NOMO-1 treated with DMSO at 0.1 percent for 48 hours (cell line): Measurements from ENCODE around the gene GPS2.

Experiments
- DNase-seq: peaks from one replicate; lab custom pipeline; 2025; ENCODE audit not compliant: unreplicated experiment; lab: John Stamatoyannopoulos, UW

Gene GPS2

DNA sequence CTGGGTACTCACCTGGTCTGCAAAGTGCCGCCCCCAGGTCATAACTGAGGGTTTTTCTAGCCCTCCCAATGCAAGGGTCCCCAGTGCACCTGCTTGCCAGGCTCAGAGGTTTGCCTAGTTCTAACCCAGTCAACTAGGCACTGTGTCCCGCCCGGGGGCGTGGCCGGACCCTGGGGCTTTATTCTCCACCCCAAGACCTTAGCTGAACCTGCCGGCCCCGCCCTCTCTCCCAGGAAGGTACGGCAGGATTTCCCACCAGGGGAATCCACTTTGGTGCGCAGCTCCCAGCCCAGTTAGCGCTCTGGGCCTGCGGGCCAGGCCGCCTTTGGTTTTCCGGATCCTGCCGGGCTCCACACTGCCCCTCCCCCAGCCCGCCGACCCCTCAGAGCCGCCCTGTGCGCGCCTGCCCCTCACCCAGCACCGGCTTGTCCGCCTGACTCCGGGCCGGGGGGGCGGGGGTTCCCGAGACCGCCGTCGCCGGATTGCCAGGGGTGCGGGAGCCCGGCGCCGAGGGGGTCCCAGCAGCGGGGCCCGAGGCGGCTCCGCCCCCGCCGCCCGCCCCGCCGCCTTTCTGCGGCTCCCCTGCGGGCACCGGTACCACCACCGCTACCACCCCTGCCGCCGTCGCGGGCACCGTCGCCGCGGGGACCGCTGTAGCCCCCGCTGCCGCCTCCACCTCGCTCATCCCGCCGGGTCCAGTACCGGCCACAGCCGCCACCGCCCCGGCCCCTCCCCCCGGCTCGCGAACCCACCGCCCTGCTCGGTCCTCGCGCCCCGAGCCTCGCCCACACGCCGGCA is 21.1 kb downstream of the GPS2 start:
- DNase-seq, result no peak

DNA sequence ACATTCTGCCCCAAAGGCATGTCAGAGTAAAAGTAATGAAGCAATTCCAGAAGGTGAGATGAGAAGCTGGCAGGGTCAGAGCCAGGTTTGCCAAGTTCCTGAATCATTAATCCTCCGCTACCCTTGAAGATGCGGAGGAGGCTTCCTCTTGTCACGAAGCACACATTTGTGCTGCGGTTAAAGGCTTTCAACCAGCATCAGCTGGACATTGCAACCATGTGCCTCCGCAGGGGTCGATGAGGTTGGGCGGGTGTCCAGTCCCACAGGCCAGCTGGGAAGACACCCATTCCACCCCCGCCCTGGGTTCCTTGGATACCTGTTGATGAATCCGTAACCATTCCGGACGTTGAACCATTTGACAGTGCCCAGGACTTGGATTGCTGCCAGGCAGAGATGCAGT is 22.0 kb downstream of the GPS2 start:
- no peak for DNase-seq

DNA sequence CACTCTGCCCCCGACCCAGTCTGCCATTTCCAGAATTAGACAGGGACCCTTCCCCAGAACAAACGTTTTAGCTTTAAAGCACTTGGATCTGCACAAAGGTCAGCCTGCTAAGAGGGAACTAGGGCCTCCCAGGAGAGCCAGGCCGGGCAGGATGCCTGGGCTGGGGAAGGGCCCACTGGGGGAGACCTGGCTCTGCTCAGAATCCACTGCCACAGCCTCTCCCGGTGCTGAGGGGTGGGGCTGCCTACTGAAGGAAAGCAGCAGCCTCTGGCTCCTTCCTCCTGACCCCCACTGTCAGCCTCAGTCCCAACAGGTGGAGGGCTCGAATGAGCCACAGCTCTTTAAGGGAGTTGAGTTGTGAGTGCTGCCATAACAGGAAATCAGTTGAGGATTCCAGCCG is 22.4 kb downstream of the GPS2 start:
- no peak for DNase-seq

DNA sequence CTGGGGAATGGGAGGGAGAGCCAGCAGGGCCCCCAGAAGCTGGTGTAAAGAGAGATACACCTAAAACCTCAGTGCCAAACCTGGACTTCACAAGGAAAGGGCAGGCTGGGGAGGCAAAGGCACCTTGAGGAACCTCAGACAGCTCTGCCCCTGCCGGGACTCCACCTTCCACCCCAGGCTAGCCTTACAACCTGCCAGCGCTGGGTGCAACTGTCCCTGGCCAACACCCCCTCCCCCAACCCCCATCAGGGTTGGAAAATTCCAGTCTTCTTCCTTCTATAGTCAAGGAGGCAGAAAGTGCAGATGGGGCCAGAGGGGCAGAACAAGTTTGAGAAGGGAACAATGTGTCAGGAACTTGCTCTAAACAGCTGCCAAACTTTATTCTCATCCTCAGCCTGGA is 23.0 kb downstream of the GPS2 start:
- no peak for DNase-seq

DNA sequence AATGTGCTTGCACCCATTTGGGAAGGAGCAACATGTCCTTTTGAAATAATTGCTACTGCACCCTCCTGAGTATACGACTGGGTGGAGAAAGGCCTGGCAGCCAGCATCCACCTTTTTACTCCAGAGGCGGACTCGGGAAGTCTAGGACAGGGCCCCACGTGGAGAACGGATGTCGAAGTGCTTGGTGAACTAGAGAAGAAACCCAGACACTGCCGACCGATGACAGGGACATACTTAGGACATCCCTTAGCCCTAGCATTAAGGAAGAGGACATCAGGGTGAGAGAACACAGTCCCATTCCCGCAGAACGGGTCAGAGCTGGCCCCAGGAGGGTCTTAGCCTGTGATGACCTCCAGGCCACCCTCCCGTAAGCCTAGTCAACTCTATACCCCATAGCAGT is 24.5 kb downstream of the GPS2 start:
- no peak for DNase-seq

DNA sequence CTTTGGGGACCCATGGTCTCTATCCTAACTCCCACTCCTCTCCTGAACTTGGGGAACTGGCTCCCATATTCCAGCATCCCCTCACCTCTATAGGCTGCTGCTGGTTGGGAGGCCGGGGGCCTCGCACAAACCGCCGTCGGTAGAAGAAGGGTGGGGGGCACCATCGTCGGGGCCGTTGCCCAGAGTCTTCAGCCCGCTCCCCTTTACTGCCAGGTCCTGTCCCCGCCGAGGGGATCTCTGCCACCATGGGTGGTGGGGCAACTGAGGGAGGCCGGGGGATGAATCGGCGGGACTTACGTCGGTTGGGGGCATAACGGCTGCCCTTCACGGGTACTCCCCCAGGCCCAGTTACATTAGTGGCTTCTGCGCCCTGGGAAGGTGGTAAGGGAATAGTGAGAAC is 25.0 kb downstream of the GPS2 start:
- no peak for DNase-seq

DNA sequence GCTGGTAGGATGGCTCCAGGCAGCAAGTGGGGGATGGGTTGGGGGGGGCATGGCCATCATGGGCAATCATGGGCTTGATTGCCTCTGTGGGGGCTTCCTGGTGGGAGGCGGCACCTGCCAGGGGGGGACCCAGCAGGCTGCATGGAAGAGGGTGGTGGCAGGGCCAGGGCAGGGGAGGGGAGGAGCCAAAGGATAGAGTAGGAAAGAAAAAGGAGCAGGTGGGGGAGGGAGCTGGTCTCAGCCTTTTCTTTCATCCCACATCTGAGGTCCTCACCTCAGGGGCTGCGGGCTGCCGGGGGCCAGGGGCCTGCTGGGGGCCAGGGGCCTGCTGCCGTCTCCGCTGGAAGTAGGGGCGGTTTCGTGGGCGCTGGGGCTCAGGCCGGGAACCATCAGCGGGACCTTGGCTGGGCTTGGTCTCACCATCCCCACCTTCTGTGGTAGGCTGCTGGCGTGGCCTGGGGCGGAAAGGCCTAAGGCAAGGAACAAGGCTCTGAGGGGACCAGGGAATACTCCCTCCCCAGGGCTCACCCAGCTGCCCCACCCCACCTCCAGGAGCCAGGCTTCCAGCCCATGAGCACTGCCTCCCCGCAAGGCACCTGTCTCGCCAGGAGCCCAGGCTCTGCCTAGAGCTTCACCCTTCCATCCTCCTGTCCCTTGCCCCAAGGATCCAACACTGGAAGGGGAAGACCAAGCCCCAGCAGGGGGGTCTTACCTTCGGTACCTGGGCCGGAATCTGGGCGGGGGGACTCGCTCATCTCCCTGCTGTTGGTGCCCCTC is 25.7 kb downstream of the GPS2 start:
- no peak for DNase-seq

DNA sequence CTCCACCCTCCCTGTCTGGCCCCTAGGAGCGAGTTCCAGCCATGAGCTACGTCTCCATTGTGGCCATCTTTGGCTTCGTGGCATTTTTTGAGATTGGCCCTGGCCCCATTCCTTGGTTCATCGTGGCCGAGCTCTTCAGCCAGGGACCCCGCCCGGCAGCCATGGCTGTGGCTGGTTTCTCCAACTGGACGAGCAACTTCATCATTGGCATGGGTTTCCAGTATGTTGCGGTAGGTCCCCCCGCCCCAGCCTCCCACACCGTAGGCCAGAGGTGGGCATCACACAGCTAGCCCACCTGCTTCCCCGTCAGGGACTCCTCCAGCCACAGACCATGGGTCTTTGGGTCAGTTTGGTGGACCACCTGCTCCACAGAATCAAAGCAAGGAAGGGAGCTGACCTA is 29.5 kb downstream of the GPS2 start:
- no peak for DNase-seq

DNA sequence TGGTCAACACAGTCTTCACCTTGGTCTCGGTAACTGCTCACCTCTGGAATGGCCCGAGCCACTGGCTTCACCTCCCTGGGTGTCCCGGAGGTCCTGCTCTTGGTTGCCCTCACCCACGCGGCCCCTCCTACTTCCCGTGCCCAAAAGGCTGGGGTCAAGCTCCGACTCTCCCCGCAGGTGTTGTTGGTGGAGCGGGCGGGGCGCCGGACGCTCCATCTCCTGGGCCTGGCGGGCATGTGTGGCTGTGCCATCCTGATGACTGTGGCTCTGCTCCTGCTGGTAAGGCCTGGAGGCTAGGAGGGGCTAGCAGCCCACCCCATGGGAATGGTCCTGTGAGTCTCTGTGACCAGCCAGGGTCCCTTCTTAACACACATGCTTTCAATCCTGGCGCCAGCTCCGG is 30.2 kb downstream of the GPS2 start:
- no peak for DNase-seq

DNA sequence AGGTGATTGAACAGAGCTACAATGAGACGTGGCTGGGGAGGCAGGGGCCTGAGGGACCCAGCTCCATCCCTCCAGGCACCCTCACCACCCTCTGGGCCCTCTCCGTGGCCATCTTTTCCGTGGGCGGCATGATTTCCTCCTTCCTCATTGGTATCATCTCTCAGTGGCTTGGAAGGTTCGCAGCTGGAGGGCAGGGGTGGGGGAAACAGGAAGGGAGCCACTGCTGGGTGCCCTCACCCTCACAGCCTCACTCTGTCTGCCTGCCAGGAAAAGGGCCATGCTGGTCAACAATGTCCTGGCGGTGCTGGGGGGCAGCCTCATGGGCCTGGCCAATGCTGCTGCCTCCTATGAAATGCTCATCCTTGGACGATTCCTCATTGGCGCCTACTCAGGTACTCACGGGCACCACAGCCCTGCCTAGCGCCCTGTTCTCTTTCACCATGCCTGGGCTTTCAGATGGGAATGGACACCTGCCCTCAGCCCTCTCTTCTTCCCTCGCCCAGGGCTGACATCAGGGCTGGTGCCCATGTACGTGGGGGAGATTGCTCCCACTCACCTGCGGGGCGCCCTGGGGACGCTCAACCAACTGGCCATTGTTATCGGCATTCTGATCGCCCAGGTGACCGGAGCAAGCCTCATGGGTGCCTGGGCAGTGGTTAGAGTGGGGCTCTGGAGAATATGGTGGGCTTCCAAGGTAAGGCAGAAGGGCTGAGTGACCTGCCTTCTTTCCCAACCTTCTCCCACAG is 31.5 kb downstream of the GPS2 start:
- no peak for DNase-seq

DNA sequence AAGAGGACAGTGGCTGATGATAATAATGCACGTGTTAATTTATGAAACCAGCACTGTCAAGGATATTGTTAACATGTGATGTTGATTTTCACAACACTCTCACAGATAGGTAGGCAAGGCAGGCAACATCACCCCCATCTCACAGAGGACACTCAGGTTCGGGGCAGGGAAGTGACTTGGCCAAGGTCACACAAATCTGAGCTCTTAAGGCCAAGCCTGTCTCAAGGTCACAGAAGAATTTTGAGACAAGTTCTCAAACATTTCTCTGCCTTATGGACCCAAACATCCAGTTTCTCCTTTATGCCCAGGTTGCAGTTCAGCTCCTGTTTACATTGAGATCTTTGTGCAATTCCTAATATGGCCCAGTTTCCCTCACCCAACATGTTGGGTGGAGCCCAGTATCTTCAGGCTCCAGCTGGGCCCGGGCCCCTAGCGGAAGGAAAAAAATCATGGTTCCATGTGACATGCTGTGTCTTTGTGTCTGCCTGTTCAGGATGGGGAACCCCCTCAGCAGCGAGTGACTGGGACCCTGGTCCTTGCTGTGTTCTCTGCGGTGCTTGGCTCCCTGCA is 32.3 kb downstream of the GPS2 start:
- no peak for DNase-seq

DNA sequence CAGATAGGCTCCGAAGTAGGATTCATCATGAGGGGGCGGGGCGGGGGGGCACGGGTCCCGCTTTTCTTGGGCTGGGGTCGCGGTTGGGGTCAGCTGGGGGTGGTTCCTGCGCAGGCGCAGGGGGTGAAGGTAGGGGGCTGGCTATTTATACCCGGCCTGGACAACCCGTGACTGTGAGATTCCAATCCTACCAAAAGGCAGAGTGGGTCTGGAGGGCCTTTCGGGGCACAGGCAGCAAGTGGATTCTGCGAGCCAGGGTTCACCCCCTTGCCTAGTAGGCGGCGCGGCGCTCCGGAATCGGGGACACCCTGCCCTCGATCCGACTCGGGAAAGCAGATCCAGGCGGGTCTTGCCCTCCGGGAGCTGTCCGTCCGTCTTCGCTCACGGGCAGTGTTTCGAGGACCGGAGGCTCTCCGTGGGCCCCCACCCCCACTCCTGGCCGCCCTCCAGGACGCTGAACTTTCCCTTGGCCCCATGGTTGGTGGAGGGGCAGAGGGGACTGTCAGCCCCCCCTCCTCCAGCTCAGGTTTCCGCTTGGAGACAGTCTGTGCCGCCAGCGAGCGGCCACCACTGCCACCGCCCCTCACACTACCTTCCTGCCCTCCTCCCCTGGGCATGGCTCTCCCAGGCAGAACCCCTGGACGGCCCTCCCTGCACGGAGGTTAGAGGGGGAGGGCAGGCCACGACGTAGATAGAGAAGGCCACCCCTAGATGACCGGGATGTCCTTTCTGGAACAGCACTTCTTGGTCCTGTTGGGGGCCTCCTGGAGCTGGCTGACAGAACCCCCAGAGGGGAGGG is 33.0 kb downstream of the GPS2 start:
- DNase-seq, result no peak

DNA sequence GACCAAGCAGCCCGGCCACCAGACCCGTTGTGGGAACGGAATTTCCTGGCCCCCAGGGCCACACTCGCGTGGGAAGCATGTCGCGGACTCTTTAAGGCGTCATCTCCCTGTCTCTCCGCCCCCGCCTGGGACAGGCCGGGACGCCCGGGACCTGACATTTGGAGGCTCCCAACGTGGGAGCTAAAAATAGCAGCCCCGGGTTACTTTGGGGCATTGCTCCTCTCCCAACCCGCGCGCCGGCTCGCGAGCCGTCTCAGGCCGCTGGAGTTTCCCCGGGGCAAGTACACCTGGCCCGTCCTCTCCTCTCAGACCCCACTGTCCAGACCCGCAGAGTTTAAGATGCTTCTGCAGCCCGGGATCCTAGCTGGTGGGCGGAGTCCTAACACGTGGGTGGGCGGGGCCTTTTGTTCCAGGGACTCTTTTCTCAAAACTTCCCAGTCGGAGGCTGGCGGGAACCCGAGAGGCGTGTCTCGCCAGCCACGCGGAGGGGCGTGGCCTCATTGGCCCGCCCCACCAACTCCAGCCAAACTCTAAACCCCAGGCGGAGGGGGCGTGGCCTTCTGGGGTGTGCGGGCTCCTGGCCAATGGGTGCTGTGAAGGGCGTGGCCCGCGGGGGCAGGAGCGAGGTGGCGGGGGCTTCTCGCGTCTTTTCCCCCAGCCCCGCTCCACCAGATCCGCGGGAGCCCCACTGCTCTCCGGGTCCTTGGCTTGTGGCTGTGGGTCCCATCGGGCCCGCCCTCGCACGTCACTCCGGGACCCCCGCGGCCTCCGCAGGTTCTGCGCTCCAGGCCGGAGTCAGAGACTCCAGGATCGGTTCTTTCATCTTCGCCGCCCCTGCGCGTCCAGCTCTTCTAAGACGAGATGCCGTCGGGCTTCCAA is 33.8 kb downstream of the GPS2 start, which contains the start of gene SLC2A4:
TSS of gene SLC2A4 (plus strand) at position 645 of the 879 bp plus-strand sequence. CDS start at position 862, 217 bp downstream.
- peak; percentile 84 for DNase-seq

DNA sequence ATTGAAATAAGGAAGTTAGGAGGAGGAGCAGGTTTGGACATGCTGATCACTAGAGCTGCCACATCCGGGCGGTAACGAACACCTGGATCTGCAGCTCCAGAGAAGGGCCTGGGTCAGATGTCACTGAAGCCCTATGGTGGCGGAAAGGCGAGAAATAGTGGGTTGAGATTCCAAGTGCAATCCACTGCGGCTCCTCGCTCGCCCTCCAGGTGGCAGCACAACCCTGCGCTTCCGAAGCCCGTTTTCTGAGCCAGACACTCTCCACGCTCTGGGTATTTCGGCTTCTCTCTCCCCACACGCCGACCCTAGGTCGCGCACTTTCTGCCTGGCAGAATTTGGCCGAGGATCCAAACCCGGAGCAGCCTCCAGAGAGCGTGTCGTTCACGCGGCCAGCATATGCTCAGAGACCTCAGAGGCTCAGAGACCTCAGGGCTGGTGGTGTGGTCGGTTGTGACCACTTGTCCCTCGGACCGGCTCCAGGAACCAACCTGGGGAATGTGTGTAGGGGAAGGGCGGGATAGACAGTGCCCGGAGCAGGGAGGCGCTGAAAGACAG is 34.6 kb downstream of the GPS2 start:
- DNase-seq, result peak; percentile 85

DNA sequence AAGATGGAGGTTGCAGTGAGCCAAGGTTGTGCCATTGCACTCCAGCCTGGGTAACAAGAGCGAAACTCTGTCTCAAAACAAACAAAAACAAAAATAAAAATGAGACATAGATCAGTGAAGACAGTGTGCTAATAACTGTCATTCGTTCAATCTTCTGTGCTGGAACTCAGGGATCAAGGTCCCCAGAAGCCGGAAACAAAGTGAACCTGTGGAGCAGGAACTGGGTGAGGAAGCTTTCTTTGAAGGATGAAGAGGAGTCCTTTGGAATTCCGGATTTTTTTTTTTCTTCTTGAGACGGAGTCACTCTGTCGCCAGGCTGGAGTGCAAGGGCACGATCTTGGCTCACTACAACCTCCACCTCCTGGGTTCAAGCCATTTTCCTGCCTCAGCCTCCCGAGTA is 35.7 kb downstream of the GPS2 start:
- DNase-seq, result no peak

DNA sequence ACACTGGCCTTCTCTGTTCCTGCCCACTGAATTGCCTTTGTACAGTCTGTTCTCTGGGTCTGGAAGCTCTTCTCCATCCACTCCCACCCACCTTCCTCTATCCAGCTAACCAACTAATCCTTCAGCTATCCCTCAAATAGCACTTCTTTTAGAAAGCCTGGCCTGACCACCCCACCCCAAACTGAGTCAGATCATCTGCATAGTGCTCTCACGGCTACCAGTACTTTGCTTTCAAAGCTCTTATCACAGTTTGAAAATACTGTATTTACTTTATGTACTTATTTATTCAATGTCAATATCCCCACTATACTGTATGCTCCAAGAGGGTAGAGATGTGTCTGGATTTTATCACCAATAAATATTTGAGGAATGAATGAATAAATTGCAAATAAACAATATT is 48.4 kb downstream of the GPS2 start:
- DNase-seq, result no peak

DNA sequence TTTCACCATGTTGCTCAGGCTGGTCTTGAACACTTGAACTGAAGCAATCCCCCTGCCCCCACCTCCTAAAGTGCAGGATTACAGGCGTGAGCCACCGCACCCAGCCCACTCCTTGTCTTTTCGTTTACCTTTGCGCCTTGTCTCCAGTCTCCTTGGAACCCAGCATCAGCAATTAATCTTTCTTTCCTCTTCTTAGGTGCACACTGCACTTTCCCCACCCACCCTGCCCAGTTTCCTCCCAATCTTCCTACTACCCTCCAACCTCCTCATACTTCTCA is 51.4 kb downstream of the GPS2 start:
- DNase-seq, result no peak

DNA sequence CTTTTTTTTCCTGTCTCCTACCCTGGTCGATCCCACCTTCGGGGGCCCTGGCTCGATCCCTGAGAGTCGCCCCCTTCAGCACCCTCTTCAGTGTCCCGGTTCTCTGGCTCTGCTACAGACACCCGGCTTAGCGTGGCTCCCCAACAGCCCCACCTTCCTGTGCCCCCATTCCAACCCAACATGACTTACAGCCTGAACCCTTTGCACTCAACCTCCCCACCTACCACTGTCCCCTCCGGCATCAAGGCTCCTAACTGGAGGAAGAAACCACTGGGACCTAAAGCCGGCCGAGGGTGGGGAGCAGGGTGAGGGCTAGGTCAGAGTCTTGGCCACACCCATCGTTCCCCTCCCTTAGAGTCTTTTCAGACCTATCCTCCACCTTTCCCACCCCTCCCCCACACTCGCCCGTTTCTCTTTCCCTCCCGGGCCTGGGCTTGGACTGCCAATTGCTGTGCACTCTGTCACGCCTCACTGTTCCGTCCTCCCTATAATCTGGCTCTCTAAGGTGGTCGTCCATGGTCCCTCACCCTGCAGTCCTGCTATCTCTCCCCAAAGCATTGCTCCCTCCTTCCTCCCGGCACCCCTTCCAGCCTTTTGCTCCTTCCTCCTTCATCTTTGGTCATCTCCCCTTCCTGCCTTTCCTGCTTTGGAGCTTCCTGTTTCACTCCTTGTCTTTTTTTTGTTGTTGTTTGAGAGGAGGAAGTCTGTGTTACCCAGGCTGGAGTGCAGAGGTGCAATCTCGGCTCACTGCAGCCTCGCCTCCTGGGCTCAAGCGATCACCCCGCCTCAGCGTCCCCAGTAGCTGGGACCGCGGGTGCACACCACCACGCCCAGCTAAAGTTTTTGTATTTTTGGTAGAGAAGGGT is 52.0 kb downstream of the GPS2 start:
- peak; percentile 37 for DNase-seq
